H54 (cell line): ENCODE measurements around the gene IL17RE.
"Not testable (repeated sequence)": the region's sequence is repeated elsewhere in the genome, so short reads cannot be mapped to it uniquely, and the experiment has no call there.

Source experiments
- DNase-seq: peaks from one replicate; pipeline ENCODE4 v3.0.0; 2011; ENCODE audit warnings: low spot score, mixed read lengths; ENCODE audit not compliant: insufficient read length
- FAIRE-seq: peaks from 3 replicates; lab custom pipeline; 2011; peaks lifted over from hg19 to GRCh38; lab: Jason Lieb, UNC
- POLR2A ChIP-seq: IDR thresholded peaks from 2 replicates; pipeline ENCODE4 v1.6.1; 2011; ENCODE audit warnings: low read depth, mild to moderate bottlenecking, low read length

The IL17RE gene

GRCh38 chr3:9888540-9888939 lies 14.1 kb upstream of the IL17RE start:
- no peak for DNase-seq
- no peak for TF ChIP-seq POLR2A
- no peak for FAIRE-seq

- TF ChIP-seq POLR2A, result no peak
- DNase-seq (no peak), FAIRE-seq (no peak)
These were observed 13.2 kb upstream of the IL17RE start for GRCh38 chr3:9889405-9889804.

GRCh38 chr3:9890249-9891071 lies 12.2 kb upstream of the IL17RE start, which contains the start of gene JAGN1:
Gene JAGN1, plus strand, starts transcription at chr3:9890610. Its CDS starts 113 bp downstream, at chr3:9890723.
- TF ChIP-seq POLR2A, result peak; percentile 81

GRCh38 chr3:9891072-9891622 lies 11.5 kb upstream of the IL17RE start:
- no peak for DNase-seq
- no peak for FAIRE-seq
- TF ChIP-seq POLR2A, result no peak

More at GRCh38 chr3:9890249-9891071, 12.2 kb upstream of the IL17RE start, which contains the start of gene JAGN1:
- DNase-seq (peak; percentile 58), FAIRE-seq (no peak)

GRCh38 chr3:9893739-9894138 lies 8.9 kb upstream of the IL17RE start:
- FAIRE-seq (no peak), DNase-seq (no peak)
- no peak for TF ChIP-seq POLR2A

GRCh38 chr3:9895715-9896114 lies 6.9 kb upstream of the IL17RE start:
- not testable (repeated sequence) for FAIRE-seq, DNase-seq

- DNase-seq, FAIRE-seq: not testable (repeated sequence)
These were observed 5.8 kb upstream of the IL17RE start for GRCh38 chr3:9896755-9897407.

GRCh38 chr3:9897408-9898372 lies 5.0 kb upstream of the IL17RE start:
- no peak for TF ChIP-seq POLR2A
- DNase-seq (no peak), FAIRE-seq (no peak)

GRCh38 chr3:9898467-9899241 lies 4.0 kb upstream of the IL17RE start:
- FAIRE-seq, result no peak
- DNase-seq, result no peak
- no peak for TF ChIP-seq POLR2A

- no peak for DNase-seq
- TF ChIP-seq POLR2A, result no peak
- FAIRE-seq, result no peak
These were observed 3.3 kb upstream of the IL17RE start for GRCh38 chr3:9899289-9899791.

- DNase-seq, FAIRE-seq: not testable (repeated sequence)
These were observed 1.7 kb upstream of the IL17RE start for GRCh38 chr3:9900965-9901415.

- FAIRE-seq, result no peak
- no peak for DNase-seq
- TF ChIP-seq POLR2A, result no peak
These were observed 681 bp upstream of the IL17RE start for GRCh38 chr3:9901967-9902366.
